H1 (cell line): Measurements from ENCODE around the gene ADCY9. TPM values are rescaled to one million over a fixed set of nuclear protein-coding genes. Genes with fewer than 3 reads are reported as not detected.

Source experiments
- CTCF ChIA-PET: fragments of 300-600 bp; sonication (Branson Sonifier 250); formaldehyde crosslinking; loops from one replicate; lab custom pipeline; 2021; ENCODE audit not compliant: partially characterized antibody; lab: Charles Lee
- POLR2A ChIA-PET: fragments of 300-600 bp; sonication (Branson Sonifier 250); formaldehyde crosslinking; loops from one replicate; lab custom pipeline; 2021; ENCODE audit warnings: inconsistent platforms; ENCODE audit not compliant: partially characterized antibody; lab: Charles Lee
- DNase-seq, 2 experiments: peaks; one replicate each; pipeline versions ENCODE4 v3.0.0 to v3.0.0-alpha.2; 2010 to 2022; ENCODE audit warnings: low spot score in 2 of 2, low read depth in 1 of 2, mixed read lengths in 1 of 2
- FAIRE-seq: peaks from 2 replicates; lab custom pipeline; 2011; peaks lifted over from hg19 to GRCh38; lab: Jason Lieb, UNC
- H2AFZ ChIP-seq: 2 replicates; pipeline ENCODE4 v1.8.1; 2012; ENCODE audit warnings: low read length, inconsistent platforms
- H2AK5ac ChIP-seq: 2 replicates; pipeline ENCODE4 v1.6.1; 2013; ENCODE audit warnings: low read depth, low read length
- H2BK120ac ChIP-seq: replicated peaks from 2 replicates; pipeline ENCODE3; 2013; ENCODE audit warnings: low read depth, low read length, inconsistent platforms
- H2BK12ac ChIP-seq: 2 replicates; pipeline ENCODE4 v1.6.1; 2013; ENCODE audit warnings: low read depth, low read length
- H2BK15ac ChIP-seq: 2 replicates; pipeline ENCODE4 v1.6.1; 2013; ENCODE audit warnings: low read length
- H2BK20ac ChIP-seq: 2 replicates; pipeline ENCODE4 v1.6.1; 2013; ENCODE audit warnings: low read length
- H2BK5ac ChIP-seq: 2 replicates; pipeline ENCODE4 v1.6.1; 2013; ENCODE audit warnings: low read depth, low read length
- H3K14ac ChIP-seq: 2 replicates; pipeline ENCODE4 v1.6.1; 2013; ENCODE audit warnings: inconsistent platforms; ENCODE audit not compliant: insufficient read length
- H3K18ac ChIP-seq: 2 replicates; pipeline ENCODE4 v1.6.1; 2013; ENCODE audit warnings: low read length; ENCODE audit errors: extremely low read depth
- H3K23ac ChIP-seq: 2 replicates; pipeline ENCODE4 v1.6.1; 2013; ENCODE audit warnings: inconsistent platforms; ENCODE audit not compliant: insufficient read length
- H3K23me2 ChIP-seq: 2 replicates; pipeline ENCODE4 v1.6.1; 2013; ENCODE audit warnings: low read depth, low read length
- H3K27ac ChIP-seq: 2 replicates; pipeline ENCODE4 v1.6.1; 2011; ENCODE audit warnings: low read depth, low read length, inconsistent platforms
- H3K27me3 ChIP-seq, 4 experiments: replicated peaks in 1 of 4; 1 replicate in 1 of 4; 2 replicates in 3 of 4; pipeline versions ENCODE4 v1.6.1 to v1.8.1; 2011 to 2013; ENCODE audit warnings: low read length in 3 of 4, mild to moderate bottlenecking in 3 of 4, inconsistent platforms in 2 of 4, mixed read lengths in 2 of 4, moderate library complexity in 1 of 4; ENCODE audit not compliant: control insufficient read depth in 3 of 4, insufficient read depth in 3 of 4; ENCODE audit errors: extremely low read depth in 1 of 4
- H3K36me3 ChIP-seq, 4 experiments: 2 replicates each; pipeline versions ENCODE4 v1.6.1 to v1.8.1; 2011 to 2013; ENCODE audit warnings: mild to moderate bottlenecking in 4 of 4, low read length in 3 of 4, moderate library complexity in 2 of 4, control low read depth in 1 of 4, inconsistent platforms in 1 of 4; ENCODE audit not compliant: insufficient read depth in 4 of 4, control insufficient read depth in 2 of 4
- H3K4ac ChIP-seq: replicated peaks from 2 replicates; pipeline ENCODE3; 2013; ENCODE audit warnings: low read length, low read depth, mixed read lengths, inconsistent platforms; ENCODE audit not compliant: insufficient read length
- H3K4me1 ChIP-seq, 4 experiments: replicated peaks in 1 of 4; 1 replicate in 1 of 4; 2 replicates in 3 of 4; pipeline versions ENCODE4 v1.6.1 to v1.8.1; 2011 to 2013; ENCODE audit warnings: low read length in 3 of 4, inconsistent platforms in 2 of 4, mixed read lengths in 1 of 4; ENCODE audit not compliant: insufficient read depth in 4 of 4, control insufficient read depth in 3 of 4
- H3K4me2 ChIP-seq, 2 experiments: 2 replicates each; pipeline versions ENCODE4 v1.6.1 to v1.8.1; 2011 to 2013; ENCODE audit warnings: low read depth in 2 of 2, low read length in 2 of 2, control low read depth in 1 of 2, inconsistent platforms in 1 of 2, mild to moderate bottlenecking in 1 of 2; ENCODE audit not compliant: insufficient read depth in 1 of 2
- H3K4me3 ChIP-seq, 4 experiments: fragments of 200-600, 300-600 bp in 1 of 4; sonication (generic), shearing (Covaris generic), sonication (Bioruptor Twin) in 1 of 4; 2 replicates each; pipeline versions ENCODE4 v1.5.1 to v1.8.1; 2011 to 2016; ENCODE audit warnings: low read length in 4 of 4, low read depth in 3 of 4, control low read depth in 2 of 4, inconsistent platforms in 2 of 4, mild to moderate bottlenecking in 2 of 4, mixed read lengths in 1 of 4, moderate library complexity in 1 of 4; ENCODE audit not compliant: insufficient read depth in 2 of 4; ENCODE audit errors: extremely low read depth in 1 of 4
- H3K56ac ChIP-seq: replicated peaks from 2 replicates; pipeline ENCODE3; 2013; ENCODE audit warnings: low read depth, mild to moderate bottlenecking, mixed read lengths, low read length, inconsistent platforms; ENCODE audit not compliant: insufficient read length
- H3K79me1 ChIP-seq: 2 replicates; pipeline ENCODE4 v1.6.1; 2013; ENCODE audit warnings: low read depth, low read length, control low read depth
- H3K79me2 ChIP-seq, 2 experiments: 2 replicates each; pipeline versions ENCODE4 v1.6.1 to v1.8.1; 2012 to 2013; ENCODE audit warnings: low read length in 2 of 2, mild to moderate bottlenecking in 2 of 2, inconsistent platforms in 1 of 2; ENCODE audit not compliant: insufficient read depth in 2 of 2, control insufficient read depth in 1 of 2
- H3K9ac ChIP-seq, 4 experiments: replicated peaks in 1 of 4; 1 replicate in 1 of 4; 2 replicates in 3 of 4; pipeline versions ENCODE4 v1.6.1 to v1.8.1; 2011 to 2013; ENCODE audit warnings: low read depth in 3 of 4, low read length in 3 of 4, control low read depth in 2 of 4, mild to moderate bottlenecking in 2 of 4, moderate library complexity in 2 of 4, inconsistent platforms in 1 of 4; ENCODE audit errors: extremely low read depth in 1 of 4
- H3K9me3 ChIP-seq, 2 experiments: 2 replicates each; pipeline versions ENCODE4 v1.6.1 to v1.8.1; 2012 to 2013; ENCODE audit warnings: mild to moderate bottlenecking in 2 of 2, moderate library complexity in 2 of 2, control low read depth in 1 of 2, inconsistent platforms in 1 of 2, low read depth in 1 of 2, low read length in 1 of 2, mixed read lengths in 1 of 2; ENCODE audit not compliant: insufficient read depth in 2 of 2
- H4K20me1 ChIP-seq, 2 experiments: replicated peaks in 1 of 2; 2 replicates each; pipeline versions ENCODE3 to v1.8.1; 2011 to 2013; ENCODE audit warnings: inconsistent platforms in 2 of 2, low read length in 2 of 2, mild to moderate bottlenecking in 1 of 2; ENCODE audit not compliant: insufficient read depth in 2 of 2, control insufficient read depth in 1 of 2
- H4K5ac ChIP-seq: 2 replicates; pipeline ENCODE4 v1.6.1; 2013; ENCODE audit warnings: low read length, low read depth, mixed read lengths, inconsistent platforms; ENCODE audit not compliant: insufficient read length
- H4K8ac ChIP-seq: 2 replicates; pipeline ENCODE4 v1.8.0; 2013; ENCODE audit warnings: mild to moderate bottlenecking, moderate library complexity, low read length, inconsistent platforms; ENCODE audit not compliant: insufficient read depth; ENCODE audit errors: extremely low read depth
- H4K91ac ChIP-seq: replicated peaks from 2 replicates; pipeline ENCODE3; 2013; ENCODE audit warnings: low read length, mixed read lengths, inconsistent platforms; ENCODE audit not compliant: insufficient read length
- ASH2L ChIP-seq: fragments of 200-600, 300-600 bp; sonication (generic); IDR thresholded peaks from one replicate; pipeline ENCODE4 v1.7.1; 2017; ENCODE audit warnings: low read length
- ATF3 ChIP-seq: IDR thresholded peaks from 2 replicates; pipeline ENCODE4 v1.6.1; 2011; ENCODE audit warnings: low read depth, mild to moderate bottlenecking, low read length; ENCODE audit not compliant: insufficient read depth
- BCL11A ChIP-seq, 2 experiments: IDR thresholded peaks; one replicate each; pipeline ENCODE4 v1.6.1; 2011; ENCODE audit warnings: low read depth in 2 of 2, low read length in 2 of 2, mild to moderate bottlenecking in 2 of 2
- EP300 ChIP-seq, 2 experiments: IDR thresholded peaks; 1 replicate in 1 of 2; 2 replicates in 1 of 2; pipeline ENCODE4 v1.6.1; 2011 to 2012; ENCODE audit warnings: low read depth in 2 of 2, low read length in 2 of 2, mild to moderate bottlenecking in 2 of 2, borderline replicate concordance in 1 of 2, inconsistent platforms in 1 of 2, moderate library complexity in 1 of 2
- HDAC6 ChIP-seq: IDR thresholded peaks from one replicate; pipeline ENCODE4 v1.7.1; 2012; ENCODE audit warnings: low read depth, mild to moderate bottlenecking, inconsistent platforms, low read length, moderate library complexity
- KDM5A ChIP-seq: fragments of 200-600 bp; IDR thresholded peaks from 2 replicates; pipeline ENCODE4 v1.7.1; 2012; ENCODE audit warnings: mild to moderate bottlenecking, low read length, inconsistent platforms, mixed read lengths
- SRF ChIP-seq: IDR thresholded peaks from 2 replicates; pipeline ENCODE4 v1.6.1; 2011; ENCODE audit warnings: mild to moderate bottlenecking, low read depth, low read length, moderate library complexity
- TAF1 ChIP-seq: IDR thresholded peaks from 2 replicates; pipeline ENCODE4 v1.6.1; 2011; ENCODE audit warnings: mild to moderate bottlenecking, low read depth, low read length
- USF2 ChIP-seq: IDR thresholded peaks from 2 replicates; pipeline ENCODE4 v1.6.1; 2011; ENCODE audit warnings: low read length, improper control_type of control experiment
- YY1 ChIP-seq: IDR thresholded peaks from 2 replicates; pipeline ENCODE4 v1.6.1; 2011; ENCODE audit warnings: low read depth, mild to moderate bottlenecking, low read length
- WGBS, 2 experiments: shearing (Covaris generic) in 1 of 2; methylation state at CpG; one replicate each; pipeline versions ENCODE4 v1.1.6 to v1.1.7; 2013 to 2015; ENCODE audit warnings: low lambda C conversion rate in 2 of 2, mixed read lengths in 2 of 2, inconsistent platforms in 1 of 2, low coverage in 1 of 2, missing lambda C conversion rate in 1 of 2; ENCODE audit not compliant: insufficient replicate concordance in 2 of 2, insufficient coverage in 1 of 2, insufficient read length in 1 of 2; ENCODE audit errors: extremely low coverage in 1 of 2, missing lambda C conversion rate in 1 of 2; 5-methylcytosine and 5-hydroxymethylcytosine counted together
- polyA plus RNA-seq, 7 experiments: library from polyadenylated mRNA; depleted of rRNA in 3 of 7; stranded (reverse) in 5 of 7; unstranded in 2 of 7; fragments of >200 nt in 5 of 7; fragments of 200-250 nt in 2 of 7; gene quantifications; 1 replicate in 5 of 7; 2 replicates in 1 of 7; 4 replicates in 1 of 7; pipeline versions ENCODE4 v1.2.1 to v1.2.3, GENCODE V29; 2011 to 2013; ENCODE audit warnings: missing spikeins in 2 of 7, mixed read lengths in 2 of 7
- total RNA-seq: library from RNA; stranded (reverse); fragmentation: NEBNext Ultra II Directional; extraction: Animal tissue kit (Norgen Biotek cat#: 25700); gene quantifications from 2 replicates; pipeline ENCODE4 v1.2.1, GENCODE V29; 2021

ADCY9 gene
- total and polyA plus RNA-seq, 2 of the 8 experiments (the other 6 are each of a cell fraction or from before 2014, with no cell fraction given), result 5.4 to 13.1 TPM

- Histone ChIP-seq H2BK5ac (peak overlapping the region; percentile 74; the same call in 1 of the 2 replicates), H2AFZ (0 out of 2 replicates have a peak overlapping the region, but pooled peaks have one; percentile 11), H3K23ac (no peak overlapping the region), H3K36me3 (no peaks in the 10 kb centered on the region), H4K91ac (peak overlapping the region; percentile 17), H3K4me2 (peak overlapping the region; percentile 17 to 22; a peak in 2 of 4 replicates), H3K79me2 (no peaks in the 10 kb centered on the region), H3K18ac (peak overlapping the region; percentile 71), H4K5ac (no peak overlapping the region), H3K27ac (0 out of 2 replicates have a peak overlapping the region, but pooled peaks have one; percentile 22), H4K20me1 (no peaks in the 10 kb centered on the region), H3K23me2 (no peaks in the 10 kb centered on the region), H2BK120ac (no peak overlapping the region), H3K27me3 (no peaks in the 10 kb centered on the region), H3K4ac (no peak overlapping the region), H2AK5ac (peak overlapping the region; percentile 46; the same call in 1 of the 2 replicates), H4K8ac (no peak overlapping the region), H2BK20ac (peak overlapping the region; percentile 28; the same call in 1 of the 2 replicates), H2BK15ac (no peak overlapping the region), H3K9ac (no peak overlapping the region), H2BK12ac (peak overlapping the region; percentile 98), H3K79me1 (peaks cover 2% of the 10 kb centered on the region; the same call in 1 of the 2 replicates), H3K14ac (no peak overlapping the region), H3K4me1 (peaks cover 8 to 20% (median 14%) of the 10 kb centered on the region in 4 experiments), H3K56ac (no peak overlapping the region), H3K9me3 (no peaks in the 10 kb centered on the region), H3K4me3 (no peak overlapping the region)
- CTCF ChIA-PET, result interaction anchor here (0.7 to 1.3 kb wide), 3 partner anchors 9 to 149 kb away, joined by 3 read pairs; no protein-coding TSS in a partner anchor
- FAIRE-seq (no peak), DNase-seq (no peak)
- 81% methylated on average over 15 of the region's 15 CpGs; no CpG with 5 or more reads in 1 of the 2 experiments for WGBS, 2 experiments
- POLR2A ChIA-PET, result interaction anchor here (0.5 to 1.6 kb wide), 5 partner anchors 17 to 242 kb away, joined by 3 read pairs; no protein-coding TSS in a partner anchor
- TF ChIP-seq KDM5A (no peak), ASH2L (no peak), BCL11A (IDR thresholded peaks at IDR 0.05; ENCODE audit: low read depth in 2 of 2, low read length in 2 of 2) (no peak), HDAC6 (no peak), YY1 (no peak), ATF3 (no peak), USF2 (no peak), SRF (no peak), EP300 (IDR thresholded peaks at IDR 0.05; ENCODE audit: borderline replicate concordance in 1 of 2, low read depth in 2 of 2, low read length in 2 of 2) (no peak), TAF1 (no peak)
Measured at GRCh38 chr16:4011940-4012629, 104.2 kb downstream of the ADCY9 start.
